Activated CD8-positive, alpha-beta memory T cell treated with anti-CD3 and anti-CD28 coated beads, Interleukin-2, amount 50 U/mL, for 4 hours (primary cell): Measurements from ENCODE around the gene CDC25B.
"Not testable (repeated sequence)": the region's sequence is repeated elsewhere in the genome, so short reads cannot be mapped to it uniquely, and the experiment has no call there.

ENCODE experiments used
- DNase-seq: peaks from one replicate; pipeline ENCODE4 v3.0.0-alpha.2; 2020

Gene CDC25B

GRCh38 chr20:3840201-3840600 lies 44.1 kb downstream of the CDC25B start:
- DNase-seq = not testable (repeated sequence)

DNA sequence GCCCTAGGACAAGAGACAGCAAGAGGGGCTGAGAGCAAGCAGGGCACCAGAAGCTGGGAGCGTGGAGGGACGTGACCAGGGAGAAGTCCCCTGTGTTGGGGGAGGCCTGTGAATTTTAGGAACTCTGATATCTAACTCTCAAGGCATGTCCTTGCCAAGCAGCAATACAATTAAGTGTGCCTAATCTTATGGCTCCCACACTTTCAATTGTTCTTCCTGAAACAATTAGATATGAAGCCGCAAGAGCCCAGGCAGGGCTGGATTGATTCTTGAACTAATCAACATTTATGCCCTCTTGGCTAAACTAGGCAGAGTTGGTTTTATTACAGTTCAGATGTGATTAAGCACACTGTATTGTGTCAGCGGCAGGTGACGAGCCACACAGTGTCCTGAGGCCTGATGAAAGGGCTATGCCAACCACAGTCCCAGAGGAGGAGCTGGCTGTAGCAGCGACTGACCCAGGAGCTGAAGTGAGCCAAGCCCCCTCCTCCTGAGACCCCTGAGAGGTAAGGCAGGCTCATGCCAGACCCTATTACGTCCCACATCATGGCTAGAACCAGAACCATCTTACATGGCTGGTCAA lies 46.3 kb downstream of the CDC25B start:
- DNase-seq = no peak

- no peak for DNase-seq
Measured at GRCh38 chr20:3843490-3843889, 47.4 kb downstream of the CDC25B start.

DNA sequence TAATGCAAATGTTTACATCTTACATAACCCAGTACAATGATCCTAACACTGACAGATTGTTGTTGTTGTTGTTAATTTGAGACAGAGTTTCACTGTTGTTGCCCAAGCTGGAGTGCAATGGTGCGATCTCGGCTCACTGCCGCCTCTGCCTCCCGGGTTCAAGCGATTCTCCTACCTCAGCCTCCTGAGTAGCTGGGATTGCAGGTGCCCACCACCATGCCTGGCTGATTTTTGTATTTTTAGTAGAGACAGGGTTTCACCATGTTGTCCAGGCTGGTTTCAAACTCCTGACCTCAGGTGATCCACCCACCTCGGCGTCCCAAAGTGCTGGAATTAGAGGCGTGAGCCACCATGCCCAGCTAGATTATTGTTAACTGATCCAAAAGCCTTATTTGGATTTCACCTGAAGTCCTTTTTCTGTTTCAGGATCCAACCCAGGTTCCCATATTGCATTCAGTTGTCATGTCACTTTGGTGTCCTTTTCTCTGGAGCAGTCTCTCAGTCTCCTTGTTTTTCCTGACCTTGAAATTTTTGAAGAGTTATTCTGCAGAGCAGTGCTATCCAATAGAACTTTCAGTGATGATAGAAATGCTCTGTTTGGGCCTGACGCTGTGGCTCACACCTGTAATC lies 48.0 kb downstream of the CDC25B start:
- not testable (repeated sequence) for DNase-seq

- DNase-seq = no peak
Measured at GRCh38 chr20:3846378-3846739, 50.2 kb downstream of the CDC25B start.

GRCh38 chr20:3846740-3847428 lies 50.8 kb downstream of the CDC25B start, which contains the start of gene MAVS:
MAVS (plus strand) TSS chr20:3846834; CDS start chr20:3854625, 7,791 bp downstream.
- peak; percentile 84 for DNase-seq

- DNase-seq = no peak
Measured at GRCh38 chr20:3847429-3847940, 51.4 kb downstream of the CDC25B start.

DNA sequence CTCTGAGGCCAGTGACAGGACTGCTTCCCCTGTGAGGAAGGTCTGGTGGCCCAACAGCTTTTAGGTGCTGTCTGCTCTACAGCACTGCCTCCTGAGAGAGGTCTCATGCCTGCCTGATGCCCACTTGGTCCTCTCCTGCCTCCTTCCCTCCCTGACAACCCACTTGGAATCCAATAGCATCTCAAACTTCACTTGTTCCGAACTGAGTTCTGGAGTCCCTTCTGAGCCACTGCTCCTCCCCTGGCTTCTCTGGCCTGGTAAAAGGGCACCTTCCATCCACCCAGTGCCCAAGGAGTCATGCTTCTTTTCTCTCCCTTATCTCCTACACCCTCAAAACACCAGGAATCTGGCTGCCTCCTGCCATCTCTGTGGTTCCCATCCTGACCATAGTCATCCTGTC lies 52.5 kb downstream of the CDC25B start:
- DNase-seq = no peak

DNA sequence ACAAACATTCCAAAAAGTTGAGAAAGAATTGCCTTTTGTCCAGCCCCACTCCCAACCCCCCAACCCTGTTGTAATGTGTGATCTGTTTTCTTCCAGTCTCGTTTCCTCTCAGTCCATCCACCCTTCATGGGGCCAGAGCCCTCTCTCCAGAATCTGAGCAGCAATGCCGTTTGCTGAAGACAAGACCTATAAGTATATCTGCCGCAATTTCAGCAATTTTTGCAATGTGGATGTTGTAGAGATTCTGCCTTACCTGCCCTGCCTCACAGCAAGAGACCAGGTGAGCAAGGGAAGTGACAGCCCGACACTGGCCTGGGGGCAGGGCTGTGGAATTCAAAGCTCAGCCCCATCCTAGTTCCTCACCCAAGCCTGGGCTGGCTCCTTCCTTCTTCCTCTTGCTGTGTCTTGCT lies 58.4 kb downstream of the CDC25B start:
- no peak for DNase-seq
